Pancreas (tissue), 10 donors: Measurements from ENCODE around the gene PARD3B. TPM values are rescaled to one million over a fixed set of nuclear protein-coding genes. Genes with fewer than 3 reads are reported as not detected.

Source experiments
- ATAC-seq, 4 donors: fragments of 200-7000 bp; cut with Tn5 transposase; one replicate each; pipeline versions ENCODE4 v1.8.0 to v1.9.1; 2020; ENCODE audit warnings: mild to moderate bottlenecking in 4 of 4, moderate library complexity in 4 of 4
- DNase-seq, 6 donors: peaks; one replicate each; pipeline ENCODE4 v3.0.0-alpha.2; 2020
- FAIRE-seq: peaks from 2 replicates; lab custom pipeline; 2012; peaks lifted over from hg19 to GRCh38; lab: Jason Lieb, UNC
- H3K27ac ChIP-seq, 4 donors: fragments of 200-600 bp; sonication (generic); 1 replicate in 3 of 4; 2 replicates in 1 of 4; pipeline versions ENCODE4 v1.5.0 to v1.8.0; 2020
- H3K27me3 ChIP-seq, 4 donors: fragments of 200-600 bp; one replicate each; pipeline ENCODE4 v1.8.0; 2021
- H3K36me3 ChIP-seq, 3 donors: fragments of 200-600 bp; sonication (generic) in 1 of 3; one replicate each; pipeline versions ENCODE4 v1.5.0 to v1.8.0; 2020 to 2021
- H3K4me1 ChIP-seq, 3 donors: fragments of 200-600 bp; one replicate each; pipeline ENCODE4 v1.8.0; 2021
- H3K4me3 ChIP-seq, 4 donors: fragments of 200-600 bp; sonication (generic) in 2 of 4; one replicate each; pipeline versions ENCODE4 v1.5.0 to v1.8.0; 2020 to 2021
- H3K9me3 ChIP-seq, 4 donors: fragments of 200-600 bp; one replicate each; pipeline ENCODE4 v1.8.0; 2021
- CTCF ChIP-seq, 4 donors: fragments of 200-600 bp; sonication (generic) in 3 of 4; IDR thresholded peaks; one replicate each; pipeline versions ENCODE4 v1.5.0 to v1.8.0; 2021; ENCODE audit warnings: antibody characterized with exemption in 4 of 4
- WGBS, 2 donors: extraction: QIAGEN DNeasy Blood & Tissue Kit; methylation state at CpG; one replicate each; pipeline ENCODE4 v1.1.7; 2013; 5-methylcytosine and 5-hydroxymethylcytosine counted together
- intact Hi-C, 3 donors: fragments of 100-400 bp; cut with DNase I; formaldehyde crosslinking; loops; one replicate each; pipeline versions ENCODE4 v1.11.1 to v1.14.2; 2022
- polyA plus RNA-seq, 2 donors: library from polyadenylated mRNA; stranded (reverse); fragments of 200-250 nt; gene quantifications; one replicate each; pipeline ENCODE4 v1.2.3, GENCODE V29; 2013
- total RNA-seq, 6 donors: library from RNA; stranded (reverse); fragmentation: NEBNext Ultra II Directional in 4 of 6; extraction: Animal tissue kit (Norgen Biotek cat#: 25700) in 4 of 6; gene quantifications; one replicate each; pipeline versions ENCODE4 v1.2.1 to v1.2.4, GENCODE V29; 2021 to 2023
- donor health status: healthy with polysubstance abuse.
- donor health status: DM: no; HTN: no; CAD: no; lungs with moderate emphysema.
- donor health status: DM: no; HTN: no; CAD: no.
- donor health status: control.
- donor health status: control.
- donor health status: Bipolar disorder and iron deficiency.
- donor health status: DM: yes; HTN: yes; CAD: no.
- donor health status: DM: no; HTN: no; CAD: no.
- donor health status: DM: no; HTN: no; CAD: no.
- donor health status: DM: yes; HTN: yes; CAD: no.

Gene PARD3B
- total and polyA plus RNA-seq, 8 donors = 2.8 to 21.5 (median 12.7) TPM

GRCh38 chr2:205177546-205177945 is 632.3 kb downstream of the PARD3B start:
- no peak overlapping the region for H3K4me3 ChIP-seq
- TF ChIP-seq CTCF (IDR thresholded peaks at IDR 0.05) = no peak
- H3K27ac ChIP-seq = no peak overlapping the region
- H3K9me3 ChIP-seq = no peaks in the 10 kb centered on the region
- intact Hi-C loops = no loop called here
- ATAC-seq (no peak), FAIRE-seq (no peak), DNase-seq (no peak)
- no peaks in the 10 kb centered on the region for H3K27me3 ChIP-seq
- no peaks in the 10 kb centered on the region for H3K36me3 ChIP-seq
- no peaks in the 10 kb centered on the region for H3K4me1 ChIP-seq

GRCh38 chr2:205180730-205181129 is 635.5 kb downstream of the PARD3B start:
- TF ChIP-seq CTCF (IDR thresholded peaks at IDR 0.05) = no peak
- Histone ChIP-seq H3K9me3 (no peaks in the 10 kb centered on the region), H3K36me3 (no peaks in the 10 kb centered on the region), H3K4me1 (no peaks in the 10 kb centered on the region), H3K27me3 (no peaks in the 10 kb centered on the region), H3K27ac (no peak overlapping the region), H3K4me3 (no peak overlapping the region)
- no peak for FAIRE-seq
- intact Hi-C loops = no loop called here
- 96 to 100% methylated on average over 3 of the region's 3 CpGs for WGBS, 2 donors
- ATAC-seq = no peak
- DNase-seq = no peak

GRCh38 chr2:205187731-205188130 is 642.5 kb downstream of the PARD3B start:
- DNase-seq = no peak
- ATAC-seq = no peak
- H3K27me3 ChIP-seq = no peaks in the 10 kb centered on the region
- WGBS, 2 donors = 89 to 92% methylated on average over 6 of the region's 6 CpGs
- FAIRE-seq = no peak
- no peaks in the 10 kb centered on the region for H3K4me1 ChIP-seq
- intact Hi-C loops = no loop called here
- H3K9me3 ChIP-seq = no peaks in the 10 kb centered on the region
- H3K27ac ChIP-seq = no peak overlapping the region
- no peak for TF ChIP-seq CTCF (IDR thresholded peaks at IDR 0.05)
- H3K36me3 ChIP-seq = no peaks in the 10 kb centered on the region
- H3K4me3 ChIP-seq = no peak overlapping the region

GRCh38 chr2:205188239-205189138 is 643.2 kb downstream of the PARD3B start:
- whole genome bisulfite sequencing, 2 donors = 90% methylated on average over 9 of the region's 9 CpGs
- intact Hi-C loops = no loop called here
- no peak for TF ChIP-seq CTCF (IDR thresholded peaks at IDR 0.05)
- no peaks in the 10 kb centered on the region for H3K27me3 ChIP-seq
- peak in 3 of 6 donors; percentile 6 to 25 (median 18) for DNase-seq
- FAIRE-seq = no peak
- no peak overlapping the region for H3K27ac ChIP-seq
- peak in 2 of 4 donors; percentile 20 to 35 for ATAC-seq
- no peaks in the 10 kb centered on the region for H3K4me1 ChIP-seq
- no peaks in the 10 kb centered on the region for H3K9me3 ChIP-seq
- no peak overlapping the region for H3K4me3 ChIP-seq
- peaks cover 0 to under 1% (median 0%) of the 10 kb centered on the region in 3 donors for H3K36me3 ChIP-seq

GRCh38 chr2:205189301-205189700 is 644.0 kb downstream of the PARD3B start:
- Histone ChIP-seq H3K4me1 (no peaks in the 10 kb centered on the region), H3K9me3 (no peaks in the 10 kb centered on the region), H3K36me3 (peaks cover 0 to 6% (median 0%) of the 10 kb centered on the region in 3 donors), H3K4me3 (no peak overlapping the region), H3K27ac (no peak overlapping the region), H3K27me3 (no peaks in the 10 kb centered on the region)
- DNase-seq (no peak), ATAC-seq (no peak), FAIRE-seq (no peak)
- 86 to 93% methylated on average over 7 of the region's 7 CpGs for WGBS, 2 donors
- no peak for TF ChIP-seq CTCF (IDR thresholded peaks at IDR 0.05)
- intact Hi-C loops = no loop called here
